H54 (cell line): ENCODE measurements around the gene CACNA2D3.

ENCODE experiments used
- DNase-seq: peaks from one replicate; pipeline ENCODE4 v3.0.0; 2011; ENCODE audit warnings: low spot score, mixed read lengths; ENCODE audit not compliant: insufficient read length
- FAIRE-seq: peaks from 3 replicates; lab custom pipeline; 2011; peaks lifted over from hg19 to GRCh38; lab: Jason Lieb, UNC
- POLR2A ChIP-seq: IDR thresholded peaks from 2 replicates; pipeline ENCODE4 v1.6.1; 2011; ENCODE audit warnings: low read depth, mild to moderate bottlenecking, low read length

CACNA2D3 gene

DNA sequence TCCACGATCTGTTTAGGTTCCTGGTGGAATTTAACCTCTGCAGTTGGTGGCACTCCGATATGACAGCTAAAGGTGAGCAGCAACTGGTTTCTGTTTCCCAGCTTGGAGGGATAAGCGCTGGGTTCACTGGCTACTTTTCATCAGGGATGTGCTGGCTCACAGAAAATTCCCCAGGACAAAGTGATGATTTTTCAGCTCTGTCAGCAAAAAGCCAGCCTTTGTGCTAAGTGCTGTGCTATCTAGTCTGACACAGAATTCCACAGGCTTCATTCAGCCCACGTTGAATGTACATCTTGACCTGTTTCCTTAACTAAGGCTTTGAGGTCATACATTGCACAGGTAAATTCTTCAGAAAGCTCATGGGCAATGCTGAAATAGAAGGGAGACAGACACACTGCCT lies 887.0 kb downstream of the CACNA2D3 start:
- no peak for FAIRE-seq
- TF ChIP-seq POLR2A = no peak
- no peak for DNase-seq

DNA sequence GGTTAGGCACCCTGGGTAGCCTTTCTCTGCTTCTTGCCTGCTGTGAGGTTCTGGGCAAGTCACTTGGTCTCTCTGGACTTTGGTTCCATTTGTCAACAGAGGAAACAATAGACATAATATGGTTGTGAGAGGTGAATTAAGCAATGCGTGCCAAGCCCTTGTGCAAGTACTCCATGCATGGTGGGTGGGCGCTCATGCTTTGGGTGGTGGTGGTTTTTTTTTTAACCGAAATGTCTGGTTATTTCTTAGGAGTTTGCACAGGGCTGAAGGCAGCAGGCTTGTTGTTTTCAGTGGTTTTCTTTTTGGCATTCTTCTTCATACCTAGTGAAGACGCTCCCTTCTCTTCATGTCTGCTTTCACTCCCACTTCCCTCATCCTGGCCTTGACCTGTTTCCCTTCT lies 889.7 kb downstream of the CACNA2D3 start:
- DNase-seq = no peak
- no peak for FAIRE-seq

DNA sequence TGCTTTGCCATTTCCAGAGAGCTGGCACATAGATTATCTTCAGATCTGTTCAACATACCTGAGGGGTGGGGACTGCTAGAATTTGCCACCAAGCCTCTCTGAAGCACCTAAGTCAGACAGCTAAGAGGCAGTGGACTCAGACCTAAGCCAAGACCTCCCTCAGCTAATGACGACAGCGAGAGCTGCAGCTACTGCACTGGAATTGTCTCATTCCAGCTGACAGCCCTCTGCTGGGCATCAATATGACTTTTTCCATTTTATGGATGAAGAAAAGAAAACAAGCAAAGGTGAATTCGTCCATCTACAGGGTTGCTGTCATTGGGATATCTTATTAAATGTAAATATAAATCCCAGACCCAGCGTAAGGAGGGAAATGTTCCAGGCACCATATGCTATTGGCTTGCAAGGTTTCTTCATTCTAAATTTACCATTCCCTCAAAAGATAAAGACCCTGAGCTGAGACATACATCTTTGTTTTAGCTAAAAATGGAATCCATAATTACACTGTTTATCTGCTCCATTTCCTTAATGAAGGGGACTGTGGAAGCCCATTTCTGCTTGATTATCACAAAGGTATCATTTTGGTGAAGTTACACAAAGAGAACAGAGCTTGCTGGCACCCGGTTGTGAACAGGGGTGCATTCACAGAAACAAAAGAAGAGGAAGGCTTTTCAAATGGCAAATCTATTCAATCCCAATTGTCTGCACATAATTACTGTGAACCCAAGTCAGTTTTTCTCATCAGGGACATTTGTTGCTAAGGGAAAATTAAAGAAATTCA lies 891.0 kb downstream of the CACNA2D3 start:
- DNase-seq (no peak), FAIRE-seq (no peak)
- TF ChIP-seq POLR2A = no peak

More for the DNA sequence above, 889.7 kb downstream of the CACNA2D3 start:
- no peak for TF ChIP-seq POLR2A

DNA sequence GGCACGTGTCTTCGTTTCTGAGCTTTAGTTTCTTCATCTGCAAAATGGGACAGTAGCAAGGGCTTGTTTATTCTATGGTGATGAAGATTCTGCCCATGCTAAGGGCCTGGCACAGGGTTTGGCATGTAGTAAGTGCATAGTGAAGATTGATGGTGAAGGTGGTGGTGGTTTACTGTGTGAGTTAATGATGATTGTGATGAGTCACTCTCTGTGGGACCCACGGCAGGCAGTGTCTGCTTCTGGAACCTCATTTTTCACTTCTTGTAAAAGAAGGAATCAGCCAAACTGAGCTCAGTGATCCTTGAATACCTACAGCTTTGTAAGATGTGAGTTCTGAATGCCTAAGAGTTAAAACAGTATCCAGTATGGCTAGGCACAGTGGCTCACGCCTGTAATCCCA lies 891.7 kb downstream of the CACNA2D3 start:
- DNase-seq (no peak), FAIRE-seq (no peak)
- TF ChIP-seq POLR2A = no peak

DNA sequence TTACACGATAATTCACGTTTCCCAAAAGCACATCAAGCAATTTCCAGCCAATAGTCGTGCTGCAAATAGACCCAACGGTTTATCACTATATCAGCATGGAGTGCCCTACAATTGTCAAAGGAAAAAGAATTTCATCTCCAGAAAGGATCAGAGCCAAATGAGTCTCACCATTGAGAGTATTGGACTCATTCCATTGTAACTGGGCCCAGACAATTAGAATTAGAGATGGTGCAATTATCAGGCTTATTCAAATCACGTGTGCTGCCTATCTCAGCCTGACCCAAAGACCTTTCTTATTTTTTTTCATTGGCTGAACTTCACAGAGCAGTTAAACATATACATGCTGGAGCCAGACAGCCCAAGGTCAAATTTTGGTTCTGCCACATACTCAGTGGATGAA lies 892.6 kb downstream of the CACNA2D3 start:
- DNase-seq (no peak), FAIRE-seq (no peak)

DNA sequence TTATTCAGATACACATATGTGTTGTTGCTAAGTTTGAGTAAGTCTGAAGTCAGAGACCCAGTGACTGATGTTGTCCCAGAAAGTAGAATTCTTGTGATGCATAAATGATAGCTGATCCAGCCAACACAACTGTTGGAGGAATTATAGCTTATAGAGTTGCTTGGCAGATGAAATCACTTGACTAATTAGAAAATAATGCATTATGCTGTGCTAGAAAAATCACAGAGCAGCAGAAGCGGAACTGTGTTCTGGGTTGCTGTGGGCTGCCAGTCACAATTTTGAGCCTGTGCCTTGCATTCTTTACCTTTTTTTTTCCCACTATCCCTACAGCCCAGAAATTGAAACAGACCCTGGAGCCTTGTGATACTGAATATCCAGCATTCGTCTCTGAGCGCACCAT lies 895.5 kb downstream of the CACNA2D3 start:
- DNase-seq (no peak), FAIRE-seq (no peak)
- TF ChIP-seq POLR2A = no peak

More for the DNA sequence above, 892.6 kb downstream of the CACNA2D3 start:
- no peak for TF ChIP-seq POLR2A

DNA sequence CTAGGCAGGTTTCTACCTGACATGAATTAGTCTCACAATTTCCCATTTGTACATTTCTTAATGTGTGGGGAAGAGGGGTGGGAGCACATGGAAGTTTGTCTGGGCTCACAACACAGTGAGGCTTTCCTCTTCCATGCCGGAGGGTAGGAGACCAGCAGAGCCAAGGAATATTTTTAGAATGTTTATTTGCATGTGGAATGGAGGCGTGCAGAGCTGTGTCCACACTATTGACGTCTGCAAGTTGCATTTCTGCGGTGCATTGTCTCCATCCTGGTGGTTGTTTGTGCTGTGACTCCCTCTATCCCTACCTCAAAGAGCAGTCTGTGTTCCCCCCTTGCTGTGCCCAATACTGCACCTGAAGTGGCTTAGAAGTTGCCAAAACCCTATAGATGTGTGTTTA lies 908.6 kb downstream of the CACNA2D3 start:
- TF ChIP-seq POLR2A = no peak
- DNase-seq (no peak), FAIRE-seq (no peak)

DNA sequence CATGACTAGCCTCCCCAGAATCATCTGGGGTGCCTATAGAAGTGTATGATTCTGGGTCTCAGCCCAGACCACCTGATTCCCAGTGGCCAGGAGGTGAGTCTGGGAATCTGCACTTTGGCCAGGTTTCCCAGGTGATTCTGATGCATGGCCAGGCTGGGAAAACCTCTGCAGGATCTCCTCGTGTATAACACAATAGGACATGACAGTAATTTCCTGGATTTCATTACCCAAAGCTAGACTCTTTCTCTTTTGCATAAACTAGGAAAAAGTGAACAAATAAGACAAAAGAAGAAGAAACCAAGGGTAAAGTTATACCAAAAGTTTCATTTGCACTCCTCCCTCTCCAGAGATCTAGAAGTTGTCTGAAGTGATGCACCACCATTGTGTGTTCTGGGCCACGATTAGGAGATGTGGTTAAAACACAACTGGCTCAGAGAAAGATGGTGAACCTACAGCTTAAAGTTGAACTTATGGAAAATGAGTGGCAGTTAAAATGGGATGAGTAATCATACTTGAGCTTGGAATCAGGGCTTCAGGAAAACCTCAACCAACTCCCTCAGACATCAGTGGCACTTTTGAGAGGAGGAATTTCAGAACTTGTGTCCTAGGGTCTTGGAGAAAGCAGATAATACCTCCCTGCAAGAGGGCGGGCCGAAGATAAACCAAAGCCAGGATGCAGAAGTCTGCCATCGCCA lies 914.7 kb downstream of the CACNA2D3 start:
- DNase-seq (no peak), FAIRE-seq (no peak)
- TF ChIP-seq POLR2A = no peak

DNA sequence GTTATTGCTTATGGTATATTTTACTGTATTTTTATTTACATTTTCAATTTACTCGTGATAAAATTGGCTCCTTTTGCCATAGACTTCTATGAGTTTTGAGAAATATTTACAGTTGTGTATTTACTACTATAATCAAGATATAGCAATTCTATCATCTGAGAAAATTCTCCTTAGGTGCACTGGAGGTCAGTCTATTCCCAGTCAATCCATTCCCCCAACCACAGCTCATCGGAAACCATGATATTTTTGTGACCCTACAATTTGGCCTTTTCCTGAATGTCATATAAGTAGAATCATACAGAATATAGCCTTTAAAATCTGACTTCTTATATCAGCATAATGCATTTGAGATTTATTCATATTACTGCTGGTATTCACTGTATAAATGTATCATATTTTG lies 920.2 kb downstream of the CACNA2D3 start:
- DNase-seq = no peak
- FAIRE-seq = no peak
- TF ChIP-seq POLR2A = no peak

DNA sequence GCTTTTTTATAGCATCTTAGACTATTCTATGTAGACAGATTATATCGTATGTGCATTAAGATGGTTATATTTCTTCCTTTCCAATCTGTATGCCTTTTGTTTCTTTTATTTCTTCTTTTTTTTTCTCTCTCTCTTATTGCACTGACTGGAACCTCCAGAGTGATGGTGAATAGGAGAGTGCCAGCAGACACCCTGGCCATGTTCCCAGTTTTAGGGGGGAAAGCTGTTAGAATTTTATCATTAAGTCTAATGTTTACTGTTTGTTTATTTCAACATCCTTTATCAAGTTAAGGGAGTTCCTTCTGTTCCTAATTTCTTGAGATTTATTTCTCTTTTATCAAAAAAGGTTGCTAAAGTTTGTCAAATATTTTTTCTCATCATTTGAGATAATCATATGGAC lies 922.1 kb downstream of the CACNA2D3 start:
- TF ChIP-seq POLR2A = no peak
- DNase-seq = no peak
- no peak for FAIRE-seq

DNA sequence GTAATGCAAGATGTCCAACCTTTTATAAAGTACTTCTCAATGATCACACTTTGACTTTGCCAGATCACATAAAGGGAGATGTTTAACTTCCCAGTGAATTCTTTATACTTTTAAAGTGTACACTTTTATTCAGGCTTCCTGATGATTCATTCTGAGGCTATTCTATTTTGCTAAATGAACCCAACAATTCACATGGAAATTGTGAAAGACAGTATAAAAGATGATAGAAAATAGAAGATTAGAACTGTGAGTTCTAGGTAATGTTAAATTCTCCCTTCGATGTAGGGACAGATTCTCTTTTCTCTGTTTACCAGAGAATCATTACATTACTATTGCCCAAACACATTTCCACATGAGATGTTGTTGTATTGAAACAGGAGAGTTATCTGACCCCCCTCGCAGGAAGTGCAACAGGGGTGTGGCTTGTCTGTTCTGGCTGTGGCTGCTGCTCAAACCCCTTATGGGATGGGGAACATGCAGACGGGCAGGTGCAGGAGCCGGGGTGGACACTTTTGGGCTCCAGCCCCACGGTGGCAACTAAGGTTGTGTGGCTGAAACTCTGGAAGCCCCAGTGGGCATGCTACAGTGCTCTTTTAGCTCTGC lies 936.8 kb downstream of the CACNA2D3 start:
- TF ChIP-seq POLR2A = no peak
- DNase-seq (no peak), FAIRE-seq (no peak)

DNA sequence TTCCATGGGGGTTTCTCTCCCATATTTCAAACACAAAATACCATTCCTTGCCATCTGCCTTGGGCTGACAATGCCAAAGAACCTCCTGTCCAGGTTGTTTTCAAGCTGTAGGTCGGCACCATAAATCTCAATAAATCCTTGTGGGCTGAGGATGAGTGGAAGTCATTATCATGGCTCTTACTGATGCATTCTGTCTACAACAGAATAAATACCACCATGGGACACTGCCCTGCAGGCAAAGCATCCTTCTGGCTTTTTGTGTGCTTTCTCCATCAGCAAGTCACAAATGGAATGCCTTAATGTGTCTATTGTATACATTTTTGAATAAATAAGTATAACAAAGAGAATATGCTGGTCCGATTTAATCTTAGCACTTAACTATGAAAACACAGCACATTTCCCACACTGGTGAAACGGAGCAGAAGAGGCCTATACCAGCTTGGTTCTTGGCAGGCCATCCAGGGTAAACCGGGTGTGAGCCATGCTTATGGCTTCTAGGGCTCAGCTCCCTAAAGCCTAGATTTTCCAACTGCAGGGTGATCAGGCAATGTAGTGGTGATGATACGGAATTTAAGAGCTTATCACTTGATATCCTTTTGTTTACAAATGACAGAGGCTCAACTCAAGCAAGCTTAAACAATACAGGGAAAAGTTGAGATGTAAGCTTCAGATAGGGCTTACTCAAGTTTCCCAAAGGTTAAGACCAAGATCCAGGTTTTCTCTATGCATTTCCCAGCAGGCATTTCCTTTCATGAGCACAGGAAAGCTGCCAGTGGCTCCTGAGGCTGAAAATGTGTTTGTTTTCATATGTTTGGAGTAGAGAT lies 938.8 kb downstream of the CACNA2D3 start:
- no peak for TF ChIP-seq POLR2A
- DNase-seq (no peak), FAIRE-seq (no peak)

DNA sequence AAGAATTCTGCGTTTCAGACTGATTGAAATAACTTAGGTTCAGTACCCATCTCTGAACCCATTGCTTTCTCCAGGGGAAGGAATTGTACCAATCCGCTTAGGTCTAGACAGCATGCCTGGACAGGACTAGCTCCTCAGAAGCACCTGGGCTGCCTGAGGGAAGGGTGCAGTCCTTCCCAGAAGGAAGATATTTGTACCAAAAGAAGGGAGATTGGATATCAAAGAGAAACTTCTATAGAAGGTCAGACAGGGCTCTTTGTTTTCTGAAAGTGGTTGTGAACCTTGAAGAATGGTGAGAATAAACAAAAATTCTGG lies 939.3 kb downstream of the CACNA2D3 start:
- FAIRE-seq (no peak), DNase-seq (no peak)
- TF ChIP-seq POLR2A = no peak

DNA sequence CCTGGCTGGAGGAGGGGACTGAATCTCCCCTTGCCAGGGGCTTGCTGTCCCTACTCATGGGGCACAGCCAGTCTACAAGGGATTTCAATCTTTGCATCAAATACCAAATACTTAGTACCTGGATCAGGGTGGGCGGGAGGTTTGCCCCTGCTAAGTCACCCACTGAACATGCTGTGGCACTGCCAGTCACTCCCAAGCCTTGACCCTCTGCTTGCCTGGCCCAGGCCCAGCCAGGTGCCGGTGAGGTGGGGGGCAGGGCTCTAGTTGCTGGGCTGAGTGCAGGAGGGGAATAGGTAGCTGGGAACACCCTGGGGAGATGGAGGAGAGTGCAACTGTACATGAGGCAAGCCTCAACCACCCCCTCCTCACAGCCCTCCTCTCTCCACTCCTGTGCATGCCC lies 941.8 kb downstream of the CACNA2D3 start:
- DNase-seq = no peak
- FAIRE-seq = no peak
- no peak for TF ChIP-seq POLR2A

DNA sequence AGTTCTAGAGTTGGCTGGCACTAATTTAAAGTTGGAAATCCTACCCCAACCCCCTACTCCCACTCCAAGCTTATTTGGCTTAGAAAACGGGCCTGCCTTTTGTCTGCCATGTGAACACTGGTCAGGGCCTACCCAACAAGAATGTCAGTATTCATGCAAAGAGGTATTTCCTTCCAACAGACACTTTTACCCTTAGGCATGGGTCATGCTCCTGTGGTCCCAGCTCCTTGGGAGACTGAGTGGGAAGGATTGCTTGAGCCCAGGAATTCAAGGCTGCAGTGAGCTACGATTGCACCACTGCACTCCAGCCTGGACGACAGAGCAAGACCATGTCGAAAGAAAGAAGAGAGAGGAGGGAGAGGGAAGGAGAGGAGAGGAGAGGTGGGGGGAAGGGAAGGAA lies 943.0 kb downstream of the CACNA2D3 start:
- no peak for DNase-seq
- TF ChIP-seq POLR2A = no peak
- no peak for FAIRE-seq
